HG03103 (cell line): ENCODE results near the gene FAM228B.
"Not testable (repeated sequence)": the region's sequence is repeated elsewhere in the genome, so short reads cannot be mapped to it uniquely, and the experiment has no call there.

Experiments used
- ATAC-seq: cut with Tn5 transposase; IDR thresholded peaks from one replicate; pipeline ENCODE4 v1.9.1; 2021; ENCODE audit warnings: low read depth; ENCODE audit not compliant: unreplicated experiment

The FAM228B gene

DNA sequence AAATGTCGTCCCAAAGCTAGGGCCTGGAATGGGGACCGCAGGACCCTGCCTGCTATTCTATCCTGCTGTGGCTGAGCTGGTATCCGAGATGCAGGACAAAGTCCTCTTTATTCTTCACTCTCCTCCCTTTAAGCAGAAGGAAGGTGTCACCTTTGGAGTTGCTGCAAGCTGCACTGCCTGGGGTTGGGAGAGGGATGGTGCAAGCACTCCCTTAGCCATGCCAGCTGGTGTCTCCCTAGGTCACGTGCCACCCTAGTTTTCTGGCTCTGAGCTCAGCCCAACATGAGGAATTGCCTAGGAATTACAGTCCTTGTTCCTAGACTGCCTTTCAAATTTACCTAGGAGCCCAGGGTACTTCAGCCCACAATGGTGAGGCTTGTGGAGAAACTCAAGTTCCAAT, 30.2 kb downstream of the FAM228B start:
- ATAC-seq: no peak

DNA sequence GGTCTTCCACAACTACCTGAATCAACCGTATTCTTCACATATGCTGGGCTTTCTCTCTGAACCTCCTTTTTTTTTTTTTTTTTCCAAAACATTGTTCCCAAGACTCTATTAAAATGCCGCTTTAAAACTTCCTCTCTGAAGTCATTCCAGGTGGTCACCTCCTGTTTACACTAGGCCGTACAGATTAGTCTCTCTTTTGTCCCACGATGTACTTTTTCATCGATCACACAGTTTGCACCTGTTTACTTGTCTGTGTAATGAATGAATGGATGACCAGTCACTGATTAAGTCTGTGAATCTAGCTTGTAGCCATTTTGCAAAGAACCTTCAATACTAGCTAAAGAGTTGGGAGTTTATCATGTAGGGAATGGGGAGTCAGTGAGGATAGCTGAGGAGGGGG, 34.9 kb downstream of the FAM228B start:
- ATAC-seq: no peak

DNA sequence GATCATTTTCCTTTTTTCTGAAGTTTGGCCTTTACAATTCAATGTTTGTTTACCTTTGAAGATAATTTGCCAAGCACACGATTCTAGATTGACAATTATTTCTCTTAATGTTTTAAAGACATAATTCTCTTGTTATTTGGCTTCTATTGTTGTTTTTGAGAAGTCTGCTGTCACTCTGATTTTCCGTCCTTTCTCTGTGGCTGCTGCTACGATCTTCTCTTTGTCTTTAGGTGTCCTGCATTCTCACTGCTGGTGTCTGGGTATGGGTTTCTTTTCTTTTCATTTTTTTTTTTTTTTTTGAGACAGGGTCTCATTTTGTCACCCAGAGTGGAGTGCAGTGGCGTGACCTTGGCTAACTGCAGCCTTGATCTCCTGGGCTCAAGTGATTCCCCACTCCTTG, 36.4 kb downstream of the FAM228B start:
- no peak for ATAC-seq

DNA sequence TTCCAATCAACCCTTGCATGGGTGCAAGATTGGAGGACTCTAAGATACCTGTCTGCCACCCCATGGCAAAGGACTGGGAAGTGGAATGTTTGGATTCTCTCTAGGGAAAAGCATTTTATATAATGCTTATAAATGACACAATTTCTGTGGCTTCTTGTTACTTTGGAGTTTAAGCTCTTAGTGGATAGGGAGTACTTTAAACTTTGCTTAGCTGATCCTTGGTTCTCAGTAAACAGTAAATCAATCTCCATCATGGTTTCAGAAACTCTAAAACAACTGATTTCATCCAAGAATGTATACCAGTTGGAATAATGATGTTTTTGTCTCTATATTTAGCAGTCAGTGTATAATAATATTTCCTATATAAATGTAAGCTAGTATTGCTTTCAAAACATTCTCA, 37.5 kb downstream of the FAM228B start:
- no peak for ATAC-seq

DNA sequence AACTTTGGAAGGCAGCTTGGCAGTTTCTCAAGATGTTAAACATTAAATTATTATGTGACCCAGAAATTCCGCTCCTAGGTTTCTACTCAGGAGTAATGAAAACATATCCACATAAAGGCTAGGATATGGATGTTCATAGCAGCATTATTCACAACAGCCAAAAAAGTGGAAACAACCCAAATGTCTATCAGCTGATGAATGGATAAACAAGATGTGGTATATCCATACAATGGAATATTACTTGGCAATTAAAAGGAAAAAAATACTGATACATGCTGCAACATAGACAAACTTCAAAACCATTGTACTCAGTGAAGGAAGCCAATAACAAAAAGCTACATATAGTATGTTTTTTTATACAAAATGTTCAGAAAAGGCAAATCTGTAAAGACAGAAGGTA, 39.2 kb downstream of the FAM228B start:
- no peak for ATAC-seq

DNA sequence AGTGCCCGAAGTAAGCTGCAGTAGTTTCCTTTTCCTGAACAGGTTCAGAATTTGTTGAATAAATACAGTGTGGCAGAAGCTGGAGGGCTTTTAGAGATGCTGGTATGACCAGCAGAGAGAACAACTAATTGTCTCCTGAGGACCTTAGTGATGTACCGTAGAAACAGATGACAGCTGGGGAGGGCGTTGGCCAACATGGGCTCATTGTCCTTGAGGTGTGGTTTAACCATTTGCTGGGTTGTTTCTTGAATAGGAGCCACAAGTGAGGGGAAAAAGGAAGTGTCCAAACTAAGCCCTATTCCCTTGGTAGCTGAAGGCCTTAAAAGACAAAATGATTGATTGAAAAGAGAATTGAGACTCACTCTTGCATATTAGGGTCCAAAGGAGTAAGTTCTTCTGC, 39.9 kb downstream of the FAM228B start:
- ATAC-seq: no peak

DNA sequence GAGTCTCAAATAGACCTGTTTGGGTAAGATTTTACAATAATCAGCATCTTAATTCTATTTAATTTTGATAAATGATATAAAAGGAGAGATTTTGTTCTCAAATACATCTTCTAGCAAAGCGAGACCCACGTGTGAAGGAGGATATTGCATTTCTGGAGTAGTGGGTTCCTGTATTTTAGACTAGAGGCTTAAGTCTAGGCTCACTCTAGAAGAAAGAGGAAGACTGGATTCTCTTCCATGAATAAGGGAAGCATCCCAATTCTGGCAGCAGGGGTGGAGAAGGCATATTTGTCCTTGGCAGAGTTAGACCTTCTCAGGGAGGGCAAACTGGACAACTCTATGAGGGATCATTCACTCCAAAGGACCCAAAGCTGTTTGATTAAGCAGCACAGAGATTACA, 40.3 kb downstream of the FAM228B start:
- no peak for ATAC-seq

DNA sequence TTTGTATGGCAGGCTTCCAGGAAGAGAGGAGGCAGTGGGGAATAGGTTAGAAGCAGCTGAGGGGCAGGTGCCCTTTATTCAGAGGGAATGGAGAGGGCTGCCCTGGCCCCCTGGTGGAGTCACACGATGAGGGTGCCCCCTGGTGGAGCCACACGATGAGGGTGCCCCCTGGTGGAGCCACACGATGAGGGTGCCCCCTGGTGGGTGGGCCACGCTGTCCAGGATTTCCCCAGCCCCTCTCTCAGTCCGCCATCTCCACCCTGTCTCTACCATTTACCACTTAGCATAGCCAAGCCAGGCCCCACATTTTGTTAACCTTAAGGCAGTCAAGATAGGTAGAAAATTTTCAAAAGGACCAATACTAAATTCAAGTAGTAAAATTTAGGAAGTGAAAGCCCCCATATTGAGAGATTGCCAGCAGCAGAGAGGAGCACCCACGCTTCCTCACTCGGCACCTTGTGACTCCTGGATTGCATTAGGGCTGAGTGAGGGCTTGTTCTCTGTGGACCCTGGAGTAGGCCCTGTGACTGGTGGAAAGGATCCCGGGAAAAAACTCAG, 41.2 kb downstream of the FAM228B start:
- peak; percentile 61 for ATAC-seq

DNA sequence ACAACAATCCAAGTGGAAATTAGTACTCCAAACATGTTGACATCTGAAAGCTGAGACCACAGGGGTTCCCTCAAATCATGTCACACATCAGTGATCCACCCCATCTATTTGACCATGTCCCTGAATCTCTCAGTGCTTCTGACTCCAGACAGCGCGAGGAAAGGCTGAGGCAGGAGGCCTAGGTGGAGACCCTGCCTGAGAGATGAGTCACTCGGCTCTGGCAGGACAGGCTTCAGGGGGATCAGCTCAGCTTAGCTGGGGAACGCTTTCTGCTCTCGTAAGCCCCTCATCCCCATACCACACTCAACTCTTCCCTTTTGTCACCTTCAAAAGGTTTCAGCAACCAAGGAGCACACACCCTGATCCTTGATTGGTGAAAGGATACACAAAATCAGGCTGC, 45.8 kb downstream of the FAM228B start:
- ATAC-seq: no peak

DNA sequence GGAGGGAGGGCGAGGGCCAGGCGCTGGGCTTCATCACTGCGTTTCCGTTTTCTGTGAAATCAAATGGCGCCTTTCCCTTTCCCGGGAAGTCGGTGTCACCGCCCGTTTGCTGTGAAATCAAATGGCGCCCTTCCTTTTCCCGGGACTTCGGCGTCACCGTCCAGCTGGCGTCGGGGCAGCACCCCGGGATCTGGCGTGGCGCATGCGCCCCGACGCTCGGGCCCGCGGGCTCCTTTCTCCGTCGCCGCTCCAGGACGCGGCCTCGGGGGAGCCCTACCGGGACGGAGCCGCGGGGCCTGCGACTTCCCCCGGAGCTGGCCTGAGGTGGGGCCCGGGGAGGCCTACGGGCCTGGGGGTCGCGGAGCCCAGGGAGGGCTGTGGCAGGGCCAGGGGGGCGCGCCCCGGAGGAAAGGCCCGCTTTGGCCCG, 51.6 kb downstream of the FAM228B start, which contains the start of gene FAM228A:
Gene FAM228A, plus strand, starts transcription at position 203 of the 427 bp plus-strand sequence. CDS start 428 bp downstream, outside the sequence.
- ATAC-seq: no peak

DNA sequence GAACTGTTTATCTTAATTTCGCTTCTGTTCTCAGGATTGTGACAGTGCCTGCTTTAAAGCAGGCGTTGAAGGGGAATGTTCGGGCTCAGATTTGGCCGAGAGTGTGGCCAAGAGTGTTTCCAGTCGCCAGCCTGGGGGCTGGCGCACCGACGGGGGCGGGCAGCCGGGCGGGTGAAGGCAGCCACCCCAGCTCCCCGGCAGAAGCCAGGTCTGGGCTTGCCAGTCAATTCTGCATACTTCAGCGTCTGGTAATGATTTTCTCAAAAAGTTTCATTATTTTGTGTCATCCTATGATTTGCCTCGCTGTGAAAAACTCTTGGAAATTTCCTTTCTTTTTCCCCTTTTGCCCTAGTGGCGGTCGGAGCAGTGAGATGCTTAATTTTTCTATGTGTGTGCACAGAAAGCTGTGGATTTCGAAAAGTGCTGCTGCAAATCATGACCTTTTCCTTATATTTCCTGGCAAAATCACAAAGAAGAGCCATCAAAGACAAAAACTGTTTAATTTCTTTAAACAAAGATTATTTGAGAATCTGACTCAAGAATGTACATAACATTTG, 52.4 kb downstream of the FAM228B start:
- no peak for ATAC-seq

DNA sequence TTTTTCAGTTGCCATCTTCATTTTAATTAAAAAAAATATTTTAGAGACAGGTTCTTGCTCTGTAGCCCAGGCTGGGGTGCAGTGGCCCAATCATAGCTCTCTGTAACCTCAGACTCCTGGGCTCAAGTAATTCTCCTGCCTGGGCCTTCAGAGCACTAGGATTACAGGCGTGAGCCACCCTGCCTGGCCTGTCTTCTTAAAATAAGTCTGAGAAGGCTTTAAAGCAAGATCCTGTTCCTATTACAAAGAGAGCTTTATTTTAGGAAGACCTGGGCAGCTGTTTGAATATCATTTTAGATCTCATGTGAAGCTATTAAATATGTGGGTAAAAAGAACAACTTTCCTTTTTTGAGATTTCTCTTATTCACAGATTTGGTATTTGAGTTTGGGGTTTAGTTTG, 53.1 kb downstream of the FAM228B start:
- ATAC-seq: no peak

DNA sequence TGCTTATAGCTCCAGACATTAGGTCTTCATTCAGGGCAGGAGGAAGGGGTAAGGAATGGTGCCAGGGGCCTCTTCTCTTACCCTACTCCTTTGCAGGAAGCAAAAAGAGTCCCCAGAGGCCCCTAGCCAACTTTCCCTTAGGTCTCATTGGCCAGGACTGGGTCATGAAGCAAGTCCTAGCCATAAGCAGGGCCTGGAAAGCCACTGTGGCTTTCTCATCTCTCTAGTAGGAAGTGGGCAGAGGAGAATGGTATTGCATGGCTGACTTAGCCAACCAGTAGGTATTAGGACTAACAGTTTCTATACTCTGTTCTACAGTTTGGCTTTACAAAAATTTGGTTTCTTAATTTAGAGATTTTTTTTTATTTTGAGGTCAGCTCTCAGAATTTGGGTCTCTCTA, 56.4 kb downstream of the FAM228B start:
- no peak for ATAC-seq

DNA sequence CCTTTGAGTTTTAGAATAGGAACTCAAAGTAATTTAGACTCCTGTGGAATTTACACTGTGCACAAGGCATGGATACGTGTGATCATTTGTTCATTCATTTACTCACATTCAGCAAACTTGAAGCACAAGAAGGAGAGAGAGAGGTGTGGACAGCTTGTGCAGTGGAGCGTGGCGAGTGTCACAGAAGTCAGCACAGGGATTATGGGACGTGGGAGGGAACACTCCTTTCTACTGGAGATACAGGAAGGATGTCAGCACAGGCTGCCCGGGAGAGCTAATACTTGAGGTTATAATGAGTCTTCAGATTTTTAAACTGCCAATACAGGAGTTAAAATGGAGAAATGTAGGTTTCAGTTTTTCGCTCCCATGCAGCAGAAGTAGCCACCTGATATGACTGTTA, 58.6 kb downstream of the FAM228B start:
- no peak for ATAC-seq

DNA sequence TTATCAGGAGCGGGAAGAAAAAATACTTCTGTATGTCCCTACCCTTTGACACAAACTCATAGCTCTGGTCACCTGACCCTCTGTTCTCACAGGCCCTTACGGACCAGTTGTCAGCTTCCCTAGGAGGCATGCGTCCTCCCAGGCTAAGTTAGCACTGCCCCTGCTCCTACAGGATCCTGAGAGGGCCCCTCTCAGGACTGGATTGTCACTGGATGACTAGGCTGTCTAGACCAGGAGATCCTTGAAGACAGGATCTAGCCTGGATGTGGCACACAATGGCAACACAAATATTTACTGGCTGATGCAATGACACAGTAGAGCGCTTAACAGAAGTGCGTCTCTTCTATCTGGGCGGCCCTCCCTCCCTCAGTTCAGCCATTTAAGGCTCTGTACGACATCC, 59.2 kb downstream of the FAM228B start:
- no peak for ATAC-seq

DNA sequence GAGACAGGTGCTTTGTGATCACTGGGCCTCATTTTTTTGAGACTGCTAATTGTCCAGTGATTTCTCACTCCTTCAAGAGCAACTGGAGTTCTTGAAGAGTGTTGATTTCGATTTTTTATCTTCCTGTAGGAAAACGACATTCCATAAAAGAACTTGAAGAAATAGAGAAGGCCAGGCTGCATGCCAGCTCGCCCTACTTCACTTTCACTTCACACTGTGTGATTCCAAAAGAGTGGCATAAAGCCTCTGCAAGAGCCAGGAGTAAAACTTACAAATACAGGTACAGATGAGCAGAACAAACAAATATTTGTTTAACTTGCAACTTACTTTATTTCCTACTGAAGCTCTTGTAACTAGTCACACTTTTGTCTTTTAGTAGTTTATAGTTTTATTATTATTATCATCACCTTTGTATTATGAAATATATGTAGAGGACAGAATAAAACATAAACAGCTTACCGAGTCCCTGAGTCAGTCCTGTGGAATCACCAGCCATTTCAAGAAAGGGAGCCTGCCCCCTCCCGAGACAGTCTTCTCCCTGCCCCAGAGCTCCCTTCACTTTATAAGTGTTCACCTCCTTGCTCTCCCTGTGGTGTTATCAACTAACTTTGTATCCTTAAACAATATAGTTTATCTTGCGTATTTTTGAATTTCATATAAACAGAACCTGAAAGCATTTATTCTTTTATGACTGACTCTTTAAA, 60.2 kb downstream of the FAM228B start:
- ATAC-seq: no peak

DNA sequence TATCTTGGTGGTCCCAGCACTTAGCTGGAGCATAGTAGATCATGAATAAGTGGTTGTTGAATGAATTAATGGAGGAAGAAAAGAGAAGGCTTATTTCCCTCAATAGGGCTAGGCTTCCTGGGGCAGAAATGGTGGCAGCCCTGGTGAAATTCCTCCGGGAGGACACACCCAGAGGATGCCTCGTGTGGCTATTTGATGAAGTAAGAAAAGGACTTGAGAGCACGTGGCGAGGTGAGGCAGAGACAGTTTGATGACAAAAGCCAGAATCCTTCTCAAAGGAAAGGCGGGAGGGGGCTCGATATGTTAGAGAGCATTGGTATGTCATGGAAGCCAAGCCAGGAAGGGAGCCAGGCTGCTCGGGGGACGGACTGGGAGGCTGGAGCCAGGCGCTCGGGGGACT, 66.3 kb downstream of the FAM228B start:
- no peak for ATAC-seq

DNA sequence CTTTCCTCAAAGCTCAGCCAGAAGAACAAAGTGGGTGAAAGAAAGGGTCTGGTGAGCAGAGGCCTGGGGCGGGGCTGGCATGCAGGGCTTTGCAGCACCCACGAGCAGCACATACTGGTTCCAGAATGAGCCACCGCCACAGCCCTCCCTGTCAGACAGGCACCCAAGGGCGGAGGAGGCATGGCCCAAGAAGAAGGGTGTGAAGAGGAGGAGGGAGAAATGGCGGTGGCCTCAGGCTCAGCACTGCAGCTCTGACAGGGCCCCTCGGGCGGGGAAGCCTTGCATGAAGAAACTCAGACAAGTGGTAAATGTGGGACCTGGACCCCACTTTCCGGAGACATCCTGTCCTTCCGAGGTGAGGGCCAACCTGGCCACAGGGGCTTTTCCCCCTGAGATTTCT, 67.2 kb downstream of the FAM228B start:
- no peak for ATAC-seq

DNA sequence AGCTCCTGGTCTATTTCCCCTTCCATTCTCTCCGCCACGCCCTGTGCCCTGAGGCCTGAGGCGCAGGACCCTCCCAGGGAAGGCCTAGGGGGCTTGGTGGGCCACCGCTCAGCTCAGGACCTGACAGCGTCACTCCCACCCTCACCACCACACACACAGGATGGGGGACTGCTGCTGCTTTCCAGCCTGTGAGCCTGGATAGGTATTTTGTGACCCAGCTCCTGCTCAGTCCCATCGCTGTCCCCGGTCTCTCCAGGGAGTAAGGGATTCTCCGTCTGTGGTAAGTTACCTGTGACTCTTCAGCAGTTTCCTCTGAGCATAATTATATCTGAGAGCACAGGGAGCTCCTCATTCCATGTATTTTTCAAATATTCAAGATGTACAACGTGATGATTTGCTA, 67.9 kb downstream of the FAM228B start:
- ATAC-seq: no peak

DNA sequence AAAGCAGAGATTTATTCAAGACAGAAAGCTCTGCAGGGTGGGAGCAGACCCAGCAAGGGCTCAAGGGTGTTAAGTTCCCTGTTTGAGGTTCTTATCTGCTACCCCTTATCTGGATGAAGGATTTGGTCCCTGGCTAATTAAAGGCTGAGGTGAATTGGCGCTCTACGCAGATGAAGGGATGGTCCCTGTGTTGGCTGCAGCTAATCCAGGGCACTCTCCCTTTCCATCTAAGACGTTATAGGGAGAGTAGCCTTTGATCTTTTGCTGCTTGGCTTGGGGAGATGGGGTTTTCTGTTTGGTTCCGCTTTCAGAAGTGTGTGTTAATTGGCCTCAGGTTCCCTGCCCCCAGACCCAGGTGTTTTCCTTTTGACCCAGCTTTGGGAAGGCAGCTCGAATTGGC, 68.6 kb downstream of the FAM228B start:
- no peak for ATAC-seq

DNA sequence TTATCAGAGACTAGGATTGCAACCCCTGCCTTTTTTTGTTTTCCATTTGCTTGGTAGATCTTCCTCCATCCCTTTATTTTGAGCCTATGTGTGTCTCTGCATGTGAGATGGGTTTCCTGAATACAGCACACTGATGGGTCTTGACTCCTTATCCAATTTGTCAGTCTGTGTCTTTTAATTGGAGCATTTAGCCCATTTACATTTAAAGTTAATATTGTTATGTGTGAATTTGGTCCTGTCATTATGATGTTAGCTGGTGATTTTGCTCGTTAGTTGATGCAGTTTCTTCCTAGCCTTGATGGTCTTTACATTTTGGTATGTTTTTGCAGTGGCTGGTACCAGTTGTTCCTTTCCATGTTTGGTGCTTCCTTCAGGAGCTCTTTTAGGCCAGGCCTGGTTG, 73.9 kb downstream of the FAM228B start:
- ATAC-seq: not testable (repeated sequence)

DNA sequence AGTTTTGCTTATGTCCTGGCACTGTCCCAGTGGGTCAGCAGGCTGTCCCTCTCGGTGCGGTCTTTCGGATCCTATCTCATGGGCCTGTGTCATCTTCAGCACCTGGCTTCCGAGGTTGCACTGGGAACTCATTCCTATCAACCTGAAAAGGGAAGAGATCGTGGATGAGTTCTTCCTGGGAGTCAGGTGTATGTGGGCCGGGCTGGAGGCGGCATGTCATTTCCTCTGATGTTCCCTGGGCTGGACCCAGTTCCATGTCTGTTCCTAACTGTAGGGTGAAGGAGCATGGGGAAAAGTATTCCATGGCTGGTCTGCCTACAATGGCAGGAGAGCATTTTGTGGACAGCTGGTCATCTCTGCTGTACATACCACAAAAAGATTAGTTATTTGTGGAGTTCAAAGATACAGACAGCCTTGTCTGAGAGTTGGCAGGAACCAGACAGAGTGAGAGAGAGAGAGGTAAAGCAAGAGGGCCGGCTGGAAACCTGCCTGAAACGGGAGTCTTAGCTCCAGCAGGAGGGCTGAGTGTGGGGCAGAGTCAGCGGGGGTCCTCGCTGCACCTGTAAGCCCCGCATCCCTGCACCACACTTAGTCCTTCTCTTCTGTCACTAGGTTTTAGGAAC, 76.8 kb downstream of the FAM228B start:
- no peak for ATAC-seq
